ENCODE data around the gene C2CD4C. TPM values are rescaled to one million over a fixed set of nuclear protein-coding genes. Genes with fewer than 3 reads are reported as not detected.
"Not testable (repeated sequence)": the region's sequence is repeated elsewhere in the genome, so short reads cannot be mapped to it uniquely, and the experiment has no call there.

C2CD4C gene
- total and polyA plus RNA-seq, 10 of the 15 experiments (the other 5 are each of a cell fraction or from before 2014, with no cell fraction given) = not detected

GRCh38 chr19:395467-395866, 13.5 kb downstream of the C2CD4C start:
- intact Hi-C loops (cut with micrococcal nuclease; ENCODE audit: unreplicated experiment) (no loop called here), in situ Hi-C loops (cut with MboI) (no loop called here)
- RAD21 ChIA-PET (ENCODE audit: unreplicated experiment) = no interaction called here
- Histone ChIP-seq H4K20me1 (ENCODE audit: control insufficient read depth, insufficient read depth) (no peaks in the 10 kb centered on the region), H3K9ac (ENCODE audit: control insufficient read depth, insufficient read depth, low read length) (no peak overlapping the region), H2AFZ (ENCODE audit: control insufficient read depth, low read depth, low read length) (no peak overlapping the region), H3K27me3 (replicated peaks in 1 of 2; ENCODE audit: control insufficient read depth in 2 of 2, insufficient read depth in 2 of 2, low read length in 1 of 2) (no peaks in the 10 kb centered on the region), H3K36me3 (ENCODE audit: control insufficient read depth in 2 of 2, insufficient read depth in 2 of 2, low read length in 1 of 2) (no peaks in the 10 kb centered on the region), H3K4me2 (ENCODE audit: control insufficient read depth, insufficient read depth) (no peak overlapping the region), H3K27ac (ENCODE audit: control insufficient read depth, insufficient read depth) (no peak overlapping the region), H3K4me1 (ENCODE audit: control insufficient read depth, insufficient read depth, low read length) (no peaks in the 10 kb centered on the region), H3K79me2 (ENCODE audit: control insufficient read depth, insufficient read depth, low read length) (no peaks in the 10 kb centered on the region), H3K4me3 (no peak overlapping the region), H3K9me3 (replicated peaks; ENCODE audit: control insufficient read depth, insufficient read depth, low read length) (peaks cover 5% of the 10 kb centered on the region; the same call in 2 of the 3 replicates)
- TF ChIP-seq SIX5 (IDR thresholded peaks at IDR 0.05; ENCODE audit: low read depth, low read length, severe bottlenecking) (no peak), CBX5 (IDR thresholded peaks at IDR 0.05; ENCODE audit: low read depth) (no peak)
- CTCF ChIA-PET = no interaction called here
- no peak for FAIRE-seq
- POLR2A ChIA-PET = no interaction called here
- WGBS (ENCODE audit: insufficient coverage, insufficient replicate concordance, low lambda C conversion rate, missing lambda C conversion rate) = 35% methylated on average over 5 of the region's 5 CpGs
- DNase-seq (ENCODE audit: low read depth, low spot score) = no peak
- ATAC-seq = no peak
- no TSS peak for BruUV-seq (replicated peaks)
- SMC1A ChIA-PET (ENCODE audit: uncharacterized antibody, unreplicated experiment) = no interaction called here

- RAD21 ChIA-PET (ENCODE audit: unreplicated experiment); H3K36me3 ChIP-seq (ENCODE audit: control insufficient read depth in 2 of 2, insufficient read depth in 2 of 2, low read length in 1 of 2); FAIRE-seq; H2AFZ ChIP-seq (ENCODE audit: control insufficient read depth, low read depth, low read length); in situ Hi-C loops (cut with MboI); H3K9ac ChIP-seq (ENCODE audit: control insufficient read depth, insufficient read depth, low read length); POLR2A ChIA-PET; H3K4me2 ChIP-seq (ENCODE audit: control insufficient read depth, insufficient read depth); CTCF ChIA-PET; DNase-seq (ENCODE audit: low read depth, low spot score); H4K20me1 ChIP-seq (ENCODE audit: control insufficient read depth, insufficient read depth); H3K4me3 ChIP-seq; H3K4me1 ChIP-seq (ENCODE audit: control insufficient read depth, insufficient read depth, low read length); BruUV-seq (replicated peaks); intact Hi-C loops (cut with micrococcal nuclease; ENCODE audit: unreplicated experiment); SMC1A ChIA-PET (ENCODE audit: uncharacterized antibody, unreplicated experiment); H3K79me2 ChIP-seq (ENCODE audit: control insufficient read depth, insufficient read depth, low read length); H3K27me3 ChIP-seq (replicated peaks in 1 of 2; ENCODE audit: control insufficient read depth in 2 of 2, insufficient read depth in 2 of 2, low read length in 1 of 2); H3K9me3 ChIP-seq (replicated peaks; ENCODE audit: control insufficient read depth, insufficient read depth, low read length); H3K27ac ChIP-seq (ENCODE audit: control insufficient read depth, insufficient read depth); ATAC-seq: not testable (repeated sequence)
- WGBS (ENCODE audit: insufficient coverage, insufficient replicate concordance, low lambda C conversion rate, missing lambda C conversion rate) = 0% methylated on average over 1 of the region's 1 CpG
Observed at GRCh38 chr19:394857-395256, 14.1 kb downstream of the C2CD4C start.

GRCh38 chr19:393560-393959, 15.4 kb downstream of the C2CD4C start:
- ATAC-seq; RAD21 ChIA-PET (ENCODE audit: unreplicated experiment); in situ Hi-C loops (cut with MboI); H3K36me3 ChIP-seq (ENCODE audit: control insufficient read depth in 2 of 2, insufficient read depth in 2 of 2, low read length in 1 of 2); DNase-seq (ENCODE audit: low read depth, low spot score); H3K4me1 ChIP-seq (ENCODE audit: control insufficient read depth, insufficient read depth, low read length); H4K20me1 ChIP-seq (ENCODE audit: control insufficient read depth, insufficient read depth); H3K79me2 ChIP-seq (ENCODE audit: control insufficient read depth, insufficient read depth, low read length); H3K9ac ChIP-seq (ENCODE audit: control insufficient read depth, insufficient read depth, low read length); H3K4me2 ChIP-seq (ENCODE audit: control insufficient read depth, insufficient read depth); intact Hi-C loops (cut with micrococcal nuclease; ENCODE audit: unreplicated experiment); CTCF ChIA-PET; POLR2A ChIA-PET; FAIRE-seq; H3K27ac ChIP-seq (ENCODE audit: control insufficient read depth, insufficient read depth); H2AFZ ChIP-seq (ENCODE audit: control insufficient read depth, low read depth, low read length); SMC1A ChIA-PET (ENCODE audit: uncharacterized antibody, unreplicated experiment); BruUV-seq (replicated peaks); H3K27me3 ChIP-seq (replicated peaks in 1 of 2; ENCODE audit: control insufficient read depth in 2 of 2, insufficient read depth in 2 of 2, low read length in 1 of 2); H3K4me3 ChIP-seq; H3K9me3 ChIP-seq (replicated peaks; ENCODE audit: control insufficient read depth, insufficient read depth, low read length): not testable (repeated sequence)
